GM19463 (cell line): ENCODE measurements around the gene TADA2A.
"Not testable (repeated sequence)": the region's sequence is repeated elsewhere in the genome, so short reads cannot be mapped to it uniquely, and the experiment has no call there.

Source experiments
- ATAC-seq: cut with Tn5 transposase; IDR thresholded peaks from one replicate; pipeline ENCODE4 v1.9.1; 2021; ENCODE audit warnings: mild to moderate bottlenecking, moderate library complexity; ENCODE audit not compliant: unreplicated experiment

TADA2A gene

GRCh38 chr17:37399265-37399803 is 7.4 kb upstream of the TADA2A start:
- no peak for ATAC-seq

GRCh38 chr17:37400505-37400904 is 6.2 kb upstream of the TADA2A start:
- ATAC-seq = no peak

- ATAC-seq = not testable (repeated sequence)
Measured at GRCh38 chr17:37405522-37405921, 1.2 kb upstream of the TADA2A start.

- ATAC-seq = peak; percentile 22
Measured at GRCh38 chr17:37405955-37406634, 591 bp upstream of the TADA2A start.

DNA sequence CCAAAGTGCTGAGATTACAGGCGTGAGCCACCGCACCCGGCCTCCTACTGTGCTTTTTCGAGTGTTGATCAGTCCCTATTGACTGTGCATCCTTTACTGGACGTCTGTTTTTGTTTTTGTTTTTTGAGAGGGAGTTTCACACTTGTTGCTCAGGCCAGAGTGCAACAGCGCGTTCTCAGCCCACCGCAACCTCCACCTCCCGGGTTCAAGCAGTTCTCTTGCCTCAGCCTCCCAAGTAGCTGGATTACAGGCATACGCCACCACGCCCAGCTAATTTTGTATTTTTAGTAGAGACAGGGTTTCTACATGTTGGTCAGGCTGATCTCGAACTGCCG is 1.4 kb downstream of the TADA2A start:
- ATAC-seq = not testable (repeated sequence)

GRCh38 chr17:37410357-37410756 is 3.7 kb downstream of the TADA2A start:
- no peak for ATAC-seq

DNA sequence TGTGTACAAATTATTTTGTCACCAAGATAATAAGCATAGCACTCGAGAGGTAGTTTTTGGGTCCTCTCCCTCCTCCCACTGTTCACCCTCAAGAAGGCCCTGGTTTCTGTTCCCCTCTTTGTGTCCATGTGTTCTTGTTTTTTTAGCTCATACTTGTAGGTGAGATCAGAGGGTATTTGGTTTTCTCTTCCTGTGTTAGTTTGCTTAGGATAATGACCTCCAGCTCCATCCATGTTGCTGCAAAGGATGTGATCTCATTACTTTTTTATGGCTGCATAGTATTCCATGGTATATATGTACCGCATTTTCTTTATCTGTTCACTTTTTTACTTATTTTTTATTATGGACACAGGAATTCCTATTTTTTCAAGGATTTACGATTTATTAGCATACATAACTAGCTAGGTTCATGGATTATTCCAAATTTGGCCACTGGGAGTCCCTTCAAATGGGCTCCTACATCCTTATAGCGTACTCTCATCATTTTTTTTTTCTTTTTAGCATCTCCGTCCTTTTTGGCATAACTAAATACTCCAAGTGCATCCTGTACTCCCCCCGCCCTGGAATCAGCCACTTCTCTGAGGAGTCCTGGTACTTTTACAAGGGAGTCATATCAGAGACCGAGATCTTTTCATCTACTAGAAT is 7.3 kb downstream of the TADA2A start:
- ATAC-seq = no peak

DNA sequence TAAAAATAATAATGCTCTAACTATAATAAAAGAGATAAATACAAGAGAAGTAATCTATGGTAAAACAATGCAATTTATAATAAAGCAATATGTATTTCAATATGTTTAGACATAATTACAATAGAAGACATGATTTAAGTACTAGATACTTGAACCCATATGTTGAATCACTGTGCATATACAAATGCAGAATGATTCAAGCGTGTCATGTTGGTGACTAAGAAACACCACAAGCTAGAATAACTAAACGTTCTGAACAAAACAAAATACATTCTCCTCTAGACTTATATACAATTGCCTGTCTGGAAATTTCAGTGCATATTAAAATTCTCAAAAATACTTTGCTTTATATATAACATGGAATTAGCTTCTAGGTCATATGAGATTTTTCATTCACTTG is 11.2 kb downstream of the TADA2A start:
- ATAC-seq = no peak

GRCh38 chr17:37422971-37423625 is 16.4 kb downstream of the TADA2A start:
- no peak for ATAC-seq

DNA sequence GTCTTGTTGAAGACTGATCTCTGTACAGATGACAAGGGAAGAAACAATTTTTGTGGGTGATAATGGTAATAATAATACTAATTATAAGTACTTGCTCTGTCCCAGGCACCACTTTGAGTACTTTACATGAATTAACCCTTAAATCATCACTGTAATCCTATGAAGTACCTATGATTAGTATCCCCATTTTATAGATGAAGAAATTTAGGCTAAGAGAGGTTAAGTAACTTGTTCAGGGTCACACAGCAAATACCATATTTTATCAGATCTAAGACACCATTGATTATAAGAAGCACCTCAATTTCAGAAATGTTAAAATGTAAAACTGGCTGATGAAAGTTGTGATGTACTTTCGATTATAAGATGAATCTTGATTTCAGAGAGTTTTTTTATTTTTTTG is 18.6 kb downstream of the TADA2A start:
- no peak for ATAC-seq

- ATAC-seq = no peak
Measured at GRCh38 chr17:37429039-37429438, 22.4 kb downstream of the TADA2A start.

- ATAC-seq = no peak
Measured at GRCh38 chr17:37429453-37429852, 22.8 kb downstream of the TADA2A start.

- no peak for ATAC-seq
Measured at GRCh38 chr17:37430051-37430627, 23.5 kb downstream of the TADA2A start.

GRCh38 chr17:37432671-37433070 is 26.0 kb downstream of the TADA2A start:
- ATAC-seq = no peak

DNA sequence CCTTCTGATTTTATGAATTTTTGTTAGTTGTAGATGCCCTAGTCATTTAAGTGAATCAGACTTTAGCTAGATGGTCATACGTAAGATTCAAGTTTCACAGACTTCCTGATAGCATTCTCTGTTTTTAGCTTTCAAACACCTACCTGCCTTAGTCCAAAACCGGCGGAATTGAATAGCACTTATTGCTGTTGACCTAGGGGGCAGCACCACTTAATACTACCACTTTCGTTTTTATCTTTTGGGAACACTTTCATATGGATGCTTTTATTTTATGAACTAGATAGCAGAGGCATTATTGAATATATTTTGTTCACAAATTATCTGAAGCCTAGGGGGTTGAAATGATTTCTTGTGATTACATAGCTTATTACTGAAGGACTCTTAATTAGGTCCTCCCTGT is 31.5 kb downstream of the TADA2A start:
- ATAC-seq = no peak

DNA sequence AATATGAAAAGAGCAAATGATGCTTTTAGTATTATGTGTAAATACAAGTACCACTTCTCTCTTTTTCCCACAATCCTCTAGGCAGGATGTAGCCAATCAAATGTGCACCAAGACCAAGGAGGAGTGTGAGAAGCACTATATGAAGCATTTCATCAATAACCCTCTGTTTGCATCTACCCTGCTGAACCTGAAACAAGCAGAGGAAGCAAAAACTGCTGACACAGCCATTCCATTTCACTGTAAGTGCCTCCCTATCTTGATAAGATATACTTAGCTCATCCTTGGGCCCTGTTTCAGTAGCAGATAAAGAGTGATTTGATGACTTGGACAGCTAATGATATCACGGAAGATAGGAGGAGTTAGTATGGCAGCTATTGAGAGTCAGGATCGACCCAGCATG is 33.7 kb downstream of the TADA2A start:
- no peak for ATAC-seq

- not testable (repeated sequence) for ATAC-seq
Measured at GRCh38 chr17:37441369-37442014, 34.8 kb downstream of the TADA2A start.

- no peak for ATAC-seq
Measured at GRCh38 chr17:37446027-37446426, 39.3 kb downstream of the TADA2A start.

GRCh38 chr17:37447641-37448040 is 41.0 kb downstream of the TADA2A start:
- ATAC-seq = no peak

DNA sequence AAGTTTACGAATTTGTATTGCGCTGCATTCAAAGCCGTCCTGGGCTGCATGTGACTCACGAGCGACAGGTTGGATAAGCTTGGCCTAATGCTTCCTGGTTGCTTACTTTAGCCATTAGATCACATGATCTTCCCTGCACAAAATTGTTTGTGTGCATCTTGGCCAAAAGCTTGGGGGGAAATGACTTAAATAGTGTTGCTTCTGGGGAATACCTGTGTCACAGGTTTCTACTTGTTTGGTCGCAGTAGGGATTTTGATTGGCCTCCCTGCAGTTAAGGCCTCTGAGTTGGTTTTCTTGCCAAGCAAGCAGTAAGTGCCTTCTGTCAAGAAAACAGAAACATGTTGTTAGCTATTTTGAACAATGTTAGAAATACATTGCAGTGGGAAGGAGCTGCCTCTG is 43.4 kb downstream of the TADA2A start:
- ATAC-seq = no peak

DNA sequence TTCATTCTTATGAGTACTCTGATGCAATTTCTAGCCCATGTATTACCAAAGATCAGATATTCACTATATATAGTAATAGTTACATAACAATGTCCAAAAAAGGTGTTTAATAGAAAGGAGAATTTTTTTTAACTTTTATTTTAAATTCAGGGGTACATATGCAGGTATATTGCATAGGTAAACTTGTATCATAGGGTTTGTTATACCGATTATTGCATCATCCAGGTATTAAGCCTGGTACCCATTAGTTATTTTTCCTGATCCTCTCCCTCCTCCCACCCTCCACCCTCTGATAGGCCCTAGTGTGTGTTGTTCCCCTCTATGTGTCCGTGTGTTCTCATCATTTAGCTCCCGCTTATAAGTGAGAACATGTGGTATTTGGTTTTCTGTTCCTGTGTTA is 51.1 kb downstream of the TADA2A start:
- ATAC-seq = not testable (repeated sequence)
